Activated gamma-delta T cell treated with anti-CD3 and anti-CD28 coated beads, Interleukin-2, amount 50 U/mL, for 16 hours (primary cell): ENCODE results near the gene ZNF385A.

Experiments used
- DNase-seq: peaks from one replicate; pipeline ENCODE4 v3.0.0-alpha.2; 2020; ENCODE audit warnings: low read depth

Gene ZNF385A

DNA sequence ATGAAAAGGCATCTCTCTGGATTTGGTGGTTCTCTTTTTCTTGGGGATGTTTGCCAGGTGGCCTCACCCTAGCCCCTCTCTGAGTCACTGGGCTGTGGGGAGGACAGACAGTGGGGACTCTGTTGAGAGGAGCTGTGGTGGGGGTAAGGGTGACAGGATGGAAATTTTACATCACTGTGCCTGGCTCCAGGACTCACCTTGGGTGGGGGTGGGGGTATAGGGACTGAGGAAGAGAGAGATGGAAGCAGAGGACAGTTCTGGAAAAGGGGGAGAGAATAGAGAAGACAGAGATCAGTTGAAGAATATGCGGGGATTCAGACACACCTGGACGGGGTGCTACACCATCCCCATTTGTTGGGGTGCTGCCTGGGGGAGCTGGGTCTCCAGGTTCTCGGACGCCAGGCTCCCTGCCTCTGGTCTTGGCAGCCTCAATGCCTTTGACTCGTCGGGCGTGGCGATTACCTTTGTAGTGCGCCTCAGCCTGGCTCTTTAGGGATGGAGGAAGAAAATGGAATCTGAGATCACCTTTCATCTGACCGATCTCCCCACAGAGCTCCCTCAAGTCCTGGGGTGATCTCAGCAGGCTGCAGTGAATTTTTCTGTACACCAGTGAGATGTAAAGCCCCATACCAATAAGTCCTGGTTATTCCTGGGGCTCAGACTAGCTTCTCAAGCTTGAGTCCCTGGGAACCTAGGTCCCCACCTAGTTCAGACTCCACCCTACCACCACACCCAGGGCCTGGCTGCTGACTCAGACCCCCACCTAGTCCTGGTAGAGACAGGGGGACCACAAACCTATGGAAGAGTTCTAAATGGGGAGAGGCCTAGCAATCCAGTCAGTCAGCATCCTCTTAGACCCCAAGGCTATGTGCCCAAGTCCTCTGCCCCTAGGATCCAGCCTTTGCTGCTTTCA lies 10.6 kb downstream of the ZNF385A start:
- DNase-seq, result no peak

GRCh38 chr12:54372113-54372806 lies 12.3 kb downstream of the ZNF385A start:
- DNase-seq, result no peak

DNA sequence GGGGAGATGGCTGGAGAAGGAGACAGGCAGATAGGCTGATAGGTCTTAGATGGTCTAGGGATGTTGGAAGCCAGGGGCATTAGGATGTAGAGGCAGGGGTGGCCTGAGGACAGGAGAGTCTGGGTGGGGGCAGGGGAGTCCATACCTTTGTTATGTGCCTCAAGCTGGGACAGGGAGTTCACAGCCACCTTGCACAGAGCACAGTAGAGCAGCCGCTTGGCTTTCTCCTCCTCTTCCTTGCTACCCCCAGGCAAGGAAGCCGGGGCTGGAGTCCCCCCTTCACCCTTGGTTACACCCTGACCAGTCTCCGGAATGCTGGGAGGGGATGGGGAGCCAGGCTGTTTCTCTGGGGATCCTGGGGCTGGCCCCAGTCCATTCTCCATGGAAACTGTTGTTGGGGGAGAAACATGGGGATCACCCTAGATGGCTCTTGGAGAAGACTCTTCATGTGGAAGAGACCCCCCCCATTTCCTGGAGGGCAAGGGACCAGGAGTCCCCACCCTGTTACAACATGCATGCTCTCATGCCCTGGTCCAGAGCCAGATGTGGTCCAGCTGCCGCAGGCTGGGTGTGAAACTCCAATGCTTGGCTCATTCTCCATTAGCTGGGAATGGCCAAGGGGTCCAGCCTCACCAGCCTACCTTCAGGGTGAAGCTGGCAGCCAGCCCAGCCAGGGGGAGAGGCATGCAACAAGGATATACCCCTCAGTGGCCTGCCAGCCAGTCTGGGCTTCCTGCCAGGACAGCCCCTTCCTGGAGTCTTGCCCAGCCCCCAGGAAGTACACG lies 13.0 kb downstream of the ZNF385A start:
- no peak for DNase-seq

- DNase-seq, result no peak
Observed at GRCh38 chr12:54370171-54370730, 14.3 kb downstream of the ZNF385A start.

DNA sequence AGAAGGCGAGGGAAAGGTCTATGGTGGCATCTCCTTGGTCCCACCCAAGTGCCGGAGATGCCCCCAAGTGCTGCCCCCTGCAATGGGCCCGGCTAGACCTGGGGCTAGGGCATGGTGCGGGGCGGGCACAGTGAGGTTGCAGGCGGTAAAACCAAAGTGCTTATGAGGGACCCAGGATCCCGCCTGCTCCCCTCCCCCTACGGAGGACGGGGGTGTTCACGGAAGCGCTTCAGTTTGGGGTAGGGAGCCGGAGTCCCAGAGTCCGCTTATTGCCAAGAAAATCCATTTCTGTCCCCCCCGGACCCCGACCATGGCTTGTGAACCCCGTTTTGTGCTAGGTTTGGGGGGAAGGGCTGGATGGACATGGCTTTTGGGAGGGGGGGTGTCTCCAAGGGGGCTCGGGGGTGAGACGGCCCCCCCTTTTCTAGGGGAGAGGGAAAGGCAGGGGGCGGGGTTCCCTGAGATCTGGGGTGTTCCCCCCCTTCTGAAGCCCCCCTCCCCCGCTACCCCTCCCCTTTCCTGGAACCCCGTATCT lies 14.9 kb downstream of the ZNF385A start:
- DNase-seq, result no peak

DNA sequence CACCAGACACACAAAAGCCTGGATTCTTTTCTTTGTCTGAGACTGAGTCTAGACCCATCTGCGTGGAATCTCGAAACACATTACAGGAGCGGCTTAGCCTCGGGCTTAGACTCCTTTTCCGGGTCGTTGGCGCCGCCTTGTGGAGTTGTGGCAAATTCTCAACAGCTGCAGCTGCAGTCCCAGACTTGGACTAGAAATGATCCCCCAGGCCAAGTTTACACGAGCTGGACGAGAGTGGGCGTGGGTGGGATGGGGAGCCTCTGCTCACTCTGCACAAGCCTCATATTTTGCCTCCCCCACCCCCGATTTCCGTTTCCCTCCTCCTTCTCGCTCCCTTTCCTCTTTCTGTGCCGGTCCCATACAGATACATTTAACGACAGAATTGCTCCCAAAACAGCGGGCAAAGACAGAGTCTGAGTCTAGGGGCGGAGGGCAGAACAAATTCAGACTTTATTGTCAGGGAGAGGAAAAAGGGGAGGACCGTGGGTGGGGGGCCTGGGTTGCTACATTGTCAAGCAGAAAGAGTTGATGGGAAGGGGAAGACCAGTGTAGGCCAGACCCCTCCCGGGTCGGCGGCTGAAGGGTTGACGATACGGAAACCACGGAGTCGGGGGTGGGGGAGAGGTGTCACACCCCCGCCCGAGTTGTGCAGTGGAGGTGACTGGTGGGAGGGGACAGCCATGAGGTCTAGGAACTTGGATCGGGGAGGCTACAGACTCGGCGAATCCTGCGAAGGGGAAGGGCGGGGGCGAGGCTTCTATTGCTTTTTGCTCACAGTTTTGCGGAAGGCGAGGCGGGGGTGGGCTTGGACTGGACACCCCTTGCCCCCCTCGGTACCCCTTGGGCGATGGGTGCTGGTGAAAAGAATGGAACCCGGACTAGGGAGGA lies 15.6 kb downstream of the ZNF385A start:
- peak; percentile 84 for DNase-seq

- no peak for DNase-seq
Observed at GRCh38 chr12:54368025-54368708, 16.4 kb downstream of the ZNF385A start.

GRCh38 chr12:54364413-54364812 lies 20.1 kb downstream of the ZNF385A start, which contains the start of gene GPR84:
Gene GPR84, minus strand, starts transcription at chr12:54364486. Its CDS starts 635 bp downstream, at chr12:54363851.
- DNase-seq, result no peak

GRCh38 chr12:54363618-54364017 lies 20.9 kb downstream of the ZNF385A start:
- no peak for DNase-seq

- no peak for DNase-seq
Observed at GRCh38 chr12:54363047-54363446, 21.5 kb downstream of the ZNF385A start.

DNA sequence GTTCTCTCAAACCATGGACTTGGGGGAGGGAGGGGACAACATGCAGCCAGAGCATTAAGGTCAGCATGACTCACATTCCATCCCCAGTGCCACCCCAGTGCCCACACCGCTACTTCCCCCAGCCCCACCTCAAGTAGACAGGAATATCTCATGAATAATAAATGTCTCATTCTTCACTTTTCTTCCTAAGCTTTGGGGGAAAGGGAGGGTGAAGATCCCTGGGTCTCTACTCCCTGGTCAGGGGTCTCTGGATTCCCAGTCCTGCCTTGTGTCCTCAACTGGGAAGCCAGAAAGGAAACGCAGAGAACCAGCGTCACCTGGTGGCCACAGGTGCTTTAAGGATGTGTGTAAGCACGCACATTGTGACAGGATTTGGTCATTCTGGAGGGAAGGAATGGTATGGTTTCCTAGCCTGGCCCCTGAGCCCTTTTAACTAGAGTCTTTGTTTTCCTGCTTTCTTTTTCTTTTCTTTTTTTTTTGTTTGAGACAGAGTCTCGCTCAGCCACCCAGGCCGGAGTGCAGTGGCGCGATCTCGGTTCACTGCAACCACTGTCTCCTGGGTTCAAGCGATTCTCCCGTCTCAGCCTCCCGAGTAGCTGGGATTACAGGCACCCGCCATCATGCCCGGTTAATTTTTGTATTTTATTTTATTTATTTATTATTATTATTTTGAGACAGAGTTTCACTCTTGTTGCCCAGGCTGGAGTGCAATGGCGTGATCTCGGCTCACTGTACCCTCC lies 23.6 kb downstream of the ZNF385A start:
- DNase-seq, result no peak

GRCh38 chr12:54359762-54360351 lies 24.7 kb downstream of the ZNF385A start:
- no peak for DNase-seq

GRCh38 chr12:54358945-54359761 lies 25.4 kb downstream of the ZNF385A start:
- peak; percentile 86 for DNase-seq

GRCh38 chr12:54358191-54358944 lies 26.2 kb downstream of the ZNF385A start:
- DNase-seq, result peak; percentile 24

GRCh38 chr12:54357506-54358190 lies 26.9 kb downstream of the ZNF385A start:
- no peak for DNase-seq

DNA sequence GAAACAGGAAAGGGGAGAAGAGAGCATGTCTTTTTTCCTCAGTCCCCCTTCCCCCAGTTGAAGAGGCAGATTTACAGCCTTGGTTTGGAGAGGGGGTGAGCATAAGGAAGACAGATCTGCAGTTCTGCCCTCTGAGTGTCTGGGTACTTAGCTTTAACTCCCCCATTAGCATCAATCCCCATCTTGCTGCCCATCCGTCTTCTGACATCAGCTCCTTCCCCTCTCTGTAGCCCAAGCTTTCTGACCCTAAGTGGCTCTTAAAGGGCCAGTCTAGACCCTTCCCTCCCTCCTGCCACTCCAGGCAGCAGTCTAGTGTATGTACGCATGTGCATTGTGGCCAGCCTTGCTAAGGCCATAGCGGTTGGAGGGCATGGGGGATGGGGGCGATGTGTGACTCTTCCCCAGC lies 27.6 kb downstream of the ZNF385A start:
- DNase-seq, result no peak

- DNase-seq, result no peak
Observed at GRCh38 chr12:54356228-54356627, 28.3 kb downstream of the ZNF385A start.
